ENCODE measurements around the gene MLH3.

DNA sequence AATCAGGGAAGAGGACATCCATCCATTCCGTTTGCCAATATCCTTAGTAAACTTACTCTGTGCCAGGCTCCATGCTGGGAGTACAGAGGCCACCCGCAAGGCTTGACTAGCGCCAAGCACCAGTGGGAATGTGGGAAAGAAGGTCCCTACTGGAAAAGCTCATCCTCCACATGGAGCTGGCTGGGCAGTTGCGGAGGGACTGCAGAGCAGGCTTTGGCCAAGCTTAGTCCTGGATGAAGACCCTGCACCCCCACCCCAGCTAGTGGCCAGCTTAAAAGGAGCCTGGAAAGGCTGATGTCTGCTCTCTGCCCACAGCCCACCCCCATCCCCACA lies 70.9 kb downstream of the MLH3 start:
- TF ChIP-seq MXI1 (conservative IDR thresholded peaks at IDR 0.05; ENCODE audit: poor library complexity, severe bottlenecking), result no peak
- no peak for TF ChIP-seq EZH2 (IDR thresholded peaks at IDR 0.05; ENCODE audit: borderline replicate concordance, insufficient read depth, low read length, poor library complexity, severe bottlenecking)
- no peak for TF ChIP-seq POLR2AphosphoS5 (IDR thresholded peaks at IDR 0.05)
- TF ChIP-seq CTCF (IDR thresholded peaks at IDR 0.05; ENCODE audit: poor library complexity, severe bottlenecking), result no peak
- no peak for TF ChIP-seq RAD21 (conservative IDR thresholded peaks at IDR 0.05)
- TF ChIP-seq, protein P1, sequence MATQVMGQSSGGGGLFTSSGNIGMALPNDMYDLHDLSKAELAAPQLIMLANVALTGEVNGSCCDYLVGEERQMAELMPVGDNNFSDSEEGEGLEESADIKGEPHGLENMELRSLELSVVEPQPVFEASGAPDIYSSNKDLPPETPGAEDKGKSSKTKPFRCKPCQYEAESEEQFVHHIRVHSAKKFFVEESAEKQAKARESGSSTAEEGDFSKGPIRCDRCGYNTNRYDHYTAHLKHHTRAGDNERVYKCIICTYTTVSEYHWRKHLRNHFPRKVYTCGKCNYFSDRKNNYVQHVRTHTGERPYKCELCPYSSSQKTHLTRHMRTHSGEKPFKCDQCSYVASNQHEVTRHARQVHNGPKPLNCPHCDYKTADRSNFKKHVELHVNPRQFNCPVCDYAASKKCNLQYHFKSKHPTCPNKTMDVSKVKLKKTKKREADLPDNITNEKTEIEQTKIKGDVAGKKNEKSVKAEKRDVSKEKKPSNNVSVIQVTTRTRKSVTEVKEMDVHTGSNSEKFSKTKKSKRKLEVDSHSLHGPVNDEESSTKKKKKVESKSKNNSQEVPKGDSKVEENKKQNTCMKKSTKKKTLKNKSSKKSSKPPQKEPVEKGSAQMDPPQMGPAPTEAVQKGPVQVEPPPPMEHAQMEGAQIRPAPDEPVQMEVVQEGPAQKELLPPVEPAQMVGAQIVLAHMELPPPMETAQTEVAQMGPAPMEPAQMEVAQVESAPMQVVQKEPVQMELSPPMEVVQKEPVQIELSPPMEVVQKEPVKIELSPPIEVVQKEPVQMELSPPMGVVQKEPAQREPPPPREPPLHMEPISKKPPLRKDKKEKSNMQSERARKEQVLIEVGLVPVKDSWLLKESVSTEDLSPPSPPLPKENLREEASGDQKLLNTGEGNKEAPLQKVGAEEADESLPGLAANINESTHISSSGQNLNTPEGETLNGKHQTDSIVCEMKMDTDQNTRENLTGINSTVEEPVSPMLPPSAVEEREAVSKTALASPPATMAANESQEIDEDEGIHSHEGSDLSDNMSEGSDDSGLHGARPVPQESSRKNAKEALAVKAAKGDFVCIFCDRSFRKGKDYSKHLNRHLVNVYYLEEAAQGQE (IDR thresholded peaks at IDR 0.05; ENCODE audit: borderline replicate concordance), result no peak
- TF ChIP-seq TAF1 (IDR thresholded peaks at IDR 0.05; ENCODE audit: low read depth), result no peak
- no peak for TF ChIP-seq EP300 (conservative IDR thresholded peaks at IDR 0.05; ENCODE audit: poor library complexity, severe bottlenecking)

All from neural cell (in vitro differentiated cells).